GM12873 (cell line): ENCODE results near the gene APOC1.

Source experiments
- CTCF ChIP-seq: IDR thresholded peaks from 2 replicates; pipeline ENCODE4 v1.5.1; 2012; ENCODE audit warnings: low read depth, mild to moderate bottlenecking, moderate library complexity, low read length, control low read depth; ENCODE audit not compliant: insufficient read depth; ENCODE audit errors: missing control alignments

The APOC1 gene

GRCh38 chr19:44942067-44942571 lies 27.7 kb downstream of the APOC1 start, which contains the start of gene APOC4:
Gene APOC4 (plus strand): TSS chr19:44942237. CDS start chr19:44942278, 41 bp downstream.
- TF ChIP-seq CTCF, result no peak

GRCh38 chr19:44943801-44944249 lies 29.4 kb downstream of the APOC1 start:
- TF ChIP-seq CTCF, result peak; percentile 43

GRCh38 chr19:44947041-44947581 lies 32.7 kb downstream of the APOC1 start:
- TF ChIP-seq CTCF, result no peak

- no peak for TF ChIP-seq CTCF
Measured at GRCh38 chr19:44948237-44948636, 33.8 kb downstream of the APOC1 start.

GRCh38 chr19:44948763-44949374 lies 34.5 kb downstream of the APOC1 start:
- TF ChIP-seq CTCF, result no peak

DNA sequence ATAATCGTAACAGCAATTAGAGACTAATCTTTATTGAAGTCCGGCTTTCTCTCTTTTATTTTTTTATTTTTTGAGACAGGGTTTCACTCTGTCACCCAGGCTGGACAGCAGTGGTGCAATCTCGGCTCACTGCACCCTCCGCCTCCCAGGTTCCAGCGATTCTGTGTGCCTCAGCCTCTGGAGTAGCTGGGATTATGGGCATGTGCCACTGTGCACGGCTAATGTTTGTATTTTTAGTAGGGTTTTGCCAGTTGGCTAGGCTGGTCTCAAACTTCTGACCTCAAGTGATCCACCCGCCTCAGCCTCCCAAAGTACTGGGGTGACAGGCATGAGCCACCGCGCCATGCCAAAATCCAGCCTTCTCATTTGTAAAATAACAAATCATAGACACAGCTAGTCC lies 35.1 kb downstream of the APOC1 start:
- TF ChIP-seq CTCF, result no peak

GRCh38 chr19:44951179-44952159 lies 37.1 kb downstream of the APOC1 start:
- TF ChIP-seq CTCF, result peak; percentile 74
